GM21717 (cell line): ENCODE measurements around the gene GALR2.

ENCODE experiments used
- ATAC-seq: cut with Tn5 transposase; IDR thresholded peaks from one replicate; pipeline ENCODE4 v1.9.1; 2021; ENCODE audit warnings: mild to moderate bottlenecking, moderate library complexity; ENCODE audit not compliant: unreplicated experiment

GALR2 gene

DNA sequence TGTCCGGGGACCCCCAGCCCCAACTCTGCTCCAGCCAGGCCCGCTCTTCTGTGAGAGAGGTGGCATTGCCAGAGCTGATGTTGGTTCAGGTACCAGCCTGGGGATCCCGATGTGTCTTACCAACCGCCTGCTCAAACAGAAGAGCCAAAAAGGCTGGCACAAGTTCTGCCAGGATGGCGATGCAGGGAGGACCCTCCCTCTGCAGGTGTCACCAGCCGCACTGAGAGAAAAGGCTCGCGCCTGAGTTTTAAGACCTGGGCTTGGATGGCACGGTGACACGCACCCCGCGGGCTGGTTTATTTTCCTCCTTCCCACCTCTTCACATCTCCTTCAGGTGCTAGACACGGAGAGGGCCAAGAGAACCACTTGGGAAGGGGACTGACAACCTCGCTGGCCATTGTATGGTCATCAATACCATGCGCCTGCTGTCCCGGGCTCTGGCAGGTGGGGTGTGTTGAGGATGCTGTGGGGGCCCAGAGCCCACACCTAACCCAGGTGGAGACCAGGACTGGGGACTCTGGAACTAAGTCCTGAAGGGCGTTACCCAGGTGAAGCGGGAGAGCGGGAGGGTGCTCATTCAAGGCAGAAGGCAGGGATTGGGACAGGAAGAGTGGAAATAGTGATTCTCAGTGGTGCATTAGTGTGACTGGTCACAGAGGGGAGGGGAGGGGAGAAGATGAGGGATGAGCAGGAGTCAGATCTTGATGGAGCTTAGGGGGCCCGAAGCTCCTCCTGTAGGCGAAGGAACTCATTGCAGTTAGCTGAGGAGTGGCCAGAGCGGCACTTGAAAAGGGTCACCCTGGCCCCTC lies 50.2 kb downstream of the GALR2 start:
- no peak for ATAC-seq

DNA sequence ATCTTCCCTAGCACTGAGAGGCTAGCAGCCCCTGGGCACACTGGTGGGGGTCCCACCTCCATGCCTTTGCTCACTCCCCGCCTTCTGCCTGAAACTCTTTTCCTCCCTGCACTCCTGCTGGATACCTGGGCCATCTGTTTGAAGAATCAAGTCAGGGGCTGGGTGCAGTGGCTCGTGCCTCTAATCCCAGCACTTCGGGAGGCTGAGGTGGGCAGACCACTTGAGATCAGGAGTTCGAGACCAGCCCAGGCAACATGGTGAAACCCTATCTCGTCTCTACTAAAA lies 50.8 kb downstream of the GALR2 start:
- no peak for ATAC-seq

DNA sequence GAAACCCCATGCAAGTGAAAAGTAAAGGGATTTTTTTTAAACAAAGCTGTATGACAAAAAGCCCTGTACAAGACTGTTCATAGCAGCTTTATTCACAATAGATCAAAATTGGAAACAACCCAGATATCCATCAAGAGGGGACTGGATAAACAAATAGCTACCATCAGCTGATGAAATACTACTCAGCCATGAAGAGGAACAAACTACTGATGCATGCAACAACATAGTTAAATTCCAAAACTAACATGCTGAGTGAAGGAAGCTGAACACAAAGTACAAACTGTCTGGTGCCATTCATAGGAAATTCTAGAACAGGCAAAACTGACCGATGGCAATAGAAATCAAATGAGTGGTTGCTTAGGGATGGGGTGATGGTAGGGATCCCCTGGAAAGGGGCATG lies 51.3 kb downstream of the GALR2 start:
- no peak for ATAC-seq
